Esophagus squamous epithelium (tissue), 4 donors: ENCODE results near the gene SLC6A19. TPM values are rescaled to one million over a fixed set of nuclear protein-coding genes. Genes with fewer than 3 reads are reported as not detected.

ENCODE experiments used
- total RNA-seq, 4 donors: library from RNA; depleted of rRNA; stranded (reverse); fragments of >200 nt; gene quantifications; one replicate each; pipeline ENCODE4 v1.1.0, GENCODE V29; 2016

The SLC6A19 gene
- total RNA-seq, 4 donors from 2014 or later = not detected

Other genes starting within 250 kb of the SLC6A19 start
- gene NKD2, start 192.8 kb upstream of the SLC6A19 start, total RNA-seq = 10 to 100 TPM in 1 of 4 donors, 1 to 10 TPM in 3; 1.2 to 11.3 (median 1.5) TPM
- gene SLC12A7, start 89.5 kb upstream of the SLC6A19 start, total RNA-seq = 10 to 100 TPM in 1 of 4 donors, 1 to 10 TPM in 3; 4.5 to 13.4 (median 6.6) TPM
- gene SLC6A18, start 23.8 kb downstream of the SLC6A19 start, total RNA-seq = not detected
- gene TERT, start 93.5 kb downstream of the SLC6A19 start, total RNA-seq = 1 to 10 TPM in 1 of 4 donors, under 1 TPM in 2, not detected in 1; 0.19 to 9.5 (median 0.31) TPM
- 10 to 100 TPM; 42.8 to 75.2 (median 65.1) TPM for gene CLPTM1L, start 143.5 kb downstream of the SLC6A19 start, total RNA-seq
- under 1 TPM in 1 of 4 donors, not detected in 3; 0.19 TPM for gene SLC6A3, start 243.8 kb downstream of the SLC6A19 start, total RNA-seq